Trophoblast cell (in vitro differentiated cells and primary cell): Measurements from ENCODE around the gene NEK2.

Experiments used
- DNase-seq, 2 donors: peaks; one replicate each; pipeline ENCODE4 v3.0.0-alpha.2; 2016
- H2AFZ ChIP-seq: 2 replicates; pipeline ENCODE4 v1.6.1; 2013; ENCODE audit warnings: low read length, moderate library complexity, mild to moderate bottlenecking; ENCODE audit not compliant: insufficient read depth, poor library complexity
- H2AK5ac ChIP-seq: 2 replicates; pipeline ENCODE4 v1.6.1; 2013; ENCODE audit warnings: mild to moderate bottlenecking, low read length
- H2BK120ac ChIP-seq: 2 replicates; pipeline ENCODE4 v1.6.1; 2013; ENCODE audit warnings: low read length, mild to moderate bottlenecking, moderate library complexity; ENCODE audit not compliant: insufficient read depth, poor library complexity
- H2BK12ac ChIP-seq: 2 replicates; pipeline ENCODE4 v1.6.1; 2013; ENCODE audit warnings: mild to moderate bottlenecking, low read length, moderate library complexity
- H2BK5ac ChIP-seq: 2 replicates; pipeline ENCODE4 v1.6.1; 2013; ENCODE audit warnings: low read length, low read depth, moderate library complexity, mild to moderate bottlenecking; ENCODE audit not compliant: poor library complexity
- H3K14ac ChIP-seq: 2 replicates; pipeline ENCODE4 v1.6.1; 2013; ENCODE audit warnings: mild to moderate bottlenecking, low read length
- H3K18ac ChIP-seq: 2 replicates; pipeline ENCODE4 v1.6.1; 2013; ENCODE audit warnings: mild to moderate bottlenecking, low read length
- H3K23ac ChIP-seq: 2 replicates; pipeline ENCODE4 v1.6.1; 2013; ENCODE audit warnings: low read length
- H3K27ac ChIP-seq: 2 replicates; pipeline ENCODE4 v1.5.1; 2013; ENCODE audit warnings: low read depth, mild to moderate bottlenecking, inconsistent platforms, low read length, moderate library complexity
- H3K27me3 ChIP-seq: 2 replicates; pipeline ENCODE4 v1.6.1; 2013; ENCODE audit warnings: inconsistent platforms, mild to moderate bottlenecking, low read length, moderate library complexity; ENCODE audit not compliant: insufficient read depth
- H3K36me3 ChIP-seq, 2 experiments: 1 replicate in 1 of 2; 2 replicates in 1 of 2; pipeline ENCODE4 v1.6.1; 2013; ENCODE audit warnings: low read length in 2 of 2, mild to moderate bottlenecking in 2 of 2, moderate library complexity in 1 of 2; ENCODE audit not compliant: insufficient read depth in 2 of 2, control insufficient read depth in 1 of 2
- H3K4ac ChIP-seq: 2 replicates; pipeline ENCODE4 v1.6.1; 2013; ENCODE audit warnings: low read depth, mild to moderate bottlenecking, low read length, moderate library complexity
- H3K4me1 ChIP-seq, 2 experiments: 1 replicate in 1 of 2; 2 replicates in 1 of 2; pipeline ENCODE4 v1.6.1; 2013; ENCODE audit warnings: low read length in 2 of 2, mild to moderate bottlenecking in 2 of 2, moderate library complexity in 1 of 2; ENCODE audit not compliant: insufficient read depth in 2 of 2, control insufficient read depth in 1 of 2
- H3K4me2 ChIP-seq: 2 replicates; pipeline ENCODE4 v1.6.1; 2013; ENCODE audit warnings: inconsistent platforms, mild to moderate bottlenecking, low read length, moderate library complexity
- H3K4me3 ChIP-seq: 2 replicates; pipeline ENCODE4 v1.5.1; 2013; ENCODE audit warnings: mild to moderate bottlenecking, low read depth, low read length, inconsistent platforms
- H3K79me1 ChIP-seq: one replicate; pipeline ENCODE4 v1.6.1; 2013; ENCODE audit warnings: low read length
- H3K79me2 ChIP-seq: 2 replicates; pipeline ENCODE4 v1.6.1; 2013; ENCODE audit warnings: low read length, mild to moderate bottlenecking; ENCODE audit not compliant: control insufficient read depth, insufficient read depth, poor library complexity
- H3K9ac ChIP-seq: 2 replicates; pipeline ENCODE4 v1.6.1; 2013; ENCODE audit warnings: mild to moderate bottlenecking, low read length
- H3K9me3 ChIP-seq: 2 replicates; pipeline ENCODE4 v1.6.1; 2013; ENCODE audit warnings: low read depth, mild to moderate bottlenecking, control low read depth, inconsistent platforms, low read length; ENCODE audit not compliant: insufficient read depth
- H4K12ac ChIP-seq: 2 replicates; pipeline ENCODE4 v1.6.1; 2013; ENCODE audit warnings: low read depth, mild to moderate bottlenecking, low read length, moderate library complexity
- H4K8ac ChIP-seq: 2 replicates; pipeline ENCODE4 v1.6.1; 2013; ENCODE audit warnings: low read depth, mild to moderate bottlenecking, low read length, moderate library complexity
- H4K91ac ChIP-seq: one replicate; pipeline ENCODE4 v1.6.1; 2013; ENCODE audit warnings: low read depth, mild to moderate bottlenecking, low read length, moderate library complexity
- WGBS: extraction: QIAGEN DNeasy Blood & Tissue Kit; methylation state at CpG from one replicate; pipeline ENCODE4 v1.1.7; 2013; ENCODE audit warnings: missing lambda C conversion rate; ENCODE audit not compliant: insufficient read length, insufficient coverage; ENCODE audit errors: extremely low coverage; 5-methylcytosine and 5-hydroxymethylcytosine counted together

NEK2 gene

GRCh38 chr1:211653959-211654496, 21.4 kb downstream of the NEK2 start:
- Histone ChIP-seq H4K12ac (no peak overlapping the region), H2AFZ (no peak overlapping the region), H3K79me1 (no peaks in the 10 kb centered on the region), H3K18ac (no peak overlapping the region), H3K23ac (no peak overlapping the region), H3K9me3 (peaks cover 2% of the 10 kb centered on the region), H3K36me3 (no peaks in the 10 kb centered on the region), H3K9ac (peak overlapping the region; percentile 14), H3K14ac (no peak overlapping the region), H3K4me1 (peaks cover 0 to 12% of the 10 kb centered on the region in 2 experiments), H4K91ac (no peak overlapping the region), H2BK120ac (no peak overlapping the region), H2BK12ac (peak overlapping the region; percentile 4), H4K8ac (no peak overlapping the region), H3K27me3 (no peaks in the 10 kb centered on the region), H3K79me2 (no peaks in the 10 kb centered on the region), H3K4me3 (no peak overlapping the region), H3K4ac (no peak overlapping the region), H2AK5ac (peak overlapping the region; percentile 32), H3K27ac (no peak overlapping the region), H3K4me2 (no peak overlapping the region), H2BK5ac (no peak overlapping the region)
- DNase-seq = no peak
- WGBS = no CpG with 5 or more reads among the region's 9 CpGs

- Histone ChIP-seq H3K9me3 (peaks cover 2% of the 10 kb centered on the region), H3K9ac (no peak overlapping the region), H3K14ac (no peak overlapping the region), H3K4me1 (peaks cover 2 to 13% of the 10 kb centered on the region in 2 experiments), H3K36me3 (no peaks in the 10 kb centered on the region), H2BK5ac (no peak overlapping the region), H2BK12ac (peak overlapping the region; percentile 62), H2AFZ (no peak overlapping the region), H4K12ac (no peak overlapping the region), H3K4me2 (no peak overlapping the region), H3K27ac (no peak overlapping the region), H2BK120ac (no peak overlapping the region), H3K79me1 (no peaks in the 10 kb centered on the region), H3K23ac (no peak overlapping the region), H3K4me3 (no peak overlapping the region), H4K91ac (no peak overlapping the region), H3K18ac (no peak overlapping the region), H3K79me2 (no peaks in the 10 kb centered on the region), H3K27me3 (no peaks in the 10 kb centered on the region), H3K4ac (no peak overlapping the region), H2AK5ac (no peak overlapping the region), H4K8ac (no peak overlapping the region)
- DNase-seq = peak; percentile 19 to 61
- WGBS = no CpG with 5 or more reads among the region's 4 CpGs
Measured at GRCh38 chr1:211653293-211653692, 22.1 kb downstream of the NEK2 start.

GRCh38 chr1:211652371-211652770, 23.1 kb downstream of the NEK2 start:
- Histone ChIP-seq H3K14ac (no peak overlapping the region), H3K4me3 (no peak overlapping the region), H3K18ac (no peak overlapping the region), H2AK5ac (no peak overlapping the region), H3K4me2 (no peak overlapping the region), H3K4ac (no peak overlapping the region), H4K8ac (no peak overlapping the region), H4K91ac (no peak overlapping the region), H2BK5ac (no peak overlapping the region), H3K9ac (no peak overlapping the region), H3K79me1 (peaks cover 4% of the 10 kb centered on the region), H3K9me3 (peaks cover 2% of the 10 kb centered on the region), H3K27me3 (no peaks in the 10 kb centered on the region), H3K4me1 (peaks cover 8 to 20% of the 10 kb centered on the region in 2 experiments), H3K27ac (no peak overlapping the region), H2BK120ac (no peak overlapping the region), H2BK12ac (no peak overlapping the region), H3K23ac (no peak overlapping the region), H2AFZ (no peak overlapping the region), H3K79me2 (no peaks in the 10 kb centered on the region), H4K12ac (no peak overlapping the region), H3K36me3 (no peaks in the 10 kb centered on the region)
- no CpG with 5 or more reads among the region's 6 CpGs for whole genome bisulfite sequencing
- no peak for DNase-seq

GRCh38 chr1:211650904-211651303, 24.5 kb downstream of the NEK2 start:
- Histone ChIP-seq H3K79me2 (no peaks in the 10 kb centered on the region), H2AFZ (no peak overlapping the region), H3K14ac (no peak overlapping the region), H3K27me3 (no peaks in the 10 kb centered on the region), H3K36me3 (no peaks in the 10 kb centered on the region), H3K4me2 (no peak overlapping the region), H4K12ac (no peak overlapping the region), H4K91ac (no peak overlapping the region), H3K9ac (no peak overlapping the region), H3K27ac (no peak overlapping the region), H3K4ac (no peak overlapping the region), H3K4me3 (no peak overlapping the region), H3K18ac (no peak overlapping the region), H2BK12ac (peak overlapping the region; percentile 32), H2AK5ac (no peak overlapping the region), H3K9me3 (no peaks in the 10 kb centered on the region), H2BK120ac (no peak overlapping the region), H3K4me1 (peaks cover 8 to 20% of the 10 kb centered on the region in 2 experiments), H3K23ac (no peak overlapping the region), H2BK5ac (no peak overlapping the region), H3K79me1 (peaks cover 4% of the 10 kb centered on the region), H4K8ac (no peak overlapping the region)
- no CpG with 5 or more reads among the region's 7 CpGs for WGBS
- DNase-seq = no peak
